Measurements from ENCODE around the gene OR1N1.
"Not testable (repeated sequence)": the region's sequence is repeated elsewhere in the genome, so short reads cannot be mapped to it uniquely, and the experiment has no call there.

OR1N1 gene

GRCh38 chr9:122536134-122536533, 9.0 kb upstream of the OR1N1 start:
- no peaks in the 10 kb centered on the region for H3K9me3 ChIP-seq (replicated peaks; ENCODE audit: insufficient read depth, low read length)
- no peaks in the 10 kb centered on the region for H4K20me1 ChIP-seq (ENCODE audit: insufficient read depth, low read length)
- H3K27me3 ChIP-seq (replicated peaks; ENCODE audit: insufficient read depth, low read length), result no peaks in the 10 kb centered on the region
- no peak for DNase-seq
- H3K9ac ChIP-seq (ENCODE audit: low read length), result no peak overlapping the region
- no peaks in the 10 kb centered on the region for H3F3A ChIP-seq (ENCODE audit: insufficient read depth, low read length)
- H2AFZ ChIP-seq (ENCODE audit: low read length), result no peak overlapping the region
- no peaks in the 10 kb centered on the region for H3K4me1 ChIP-seq (ENCODE audit: low read length)
- H3K4me2 ChIP-seq (ENCODE audit: low read depth, low read length), result no peak overlapping the region
- H3K27ac ChIP-seq (ENCODE audit: low read length), result no peak overlapping the region
- TF ChIP-seq EZH2phosphoT487 (IDR thresholded peaks at IDR 0.05; ENCODE audit: low read length) (no peak), CTCF (IDR thresholded peaks at IDR 0.05; ENCODE audit: low read length) (no peak), EZH2 (optimal IDR thresholded peaks at IDR 0.05; ENCODE audit: low read depth, low read length) (no peak)
- H3K9me2 ChIP-seq (replicated peaks; ENCODE audit: insufficient read depth, low read length), result no peaks in the 10 kb centered on the region
- no peak overlapping the region for H3K4me3 ChIP-seq (ENCODE audit: low read length)
- no peaks in the 10 kb centered on the region for H3K79me2 ChIP-seq (ENCODE audit: low read length)
- H3K36me3 ChIP-seq (replicated peaks; ENCODE audit: insufficient read depth, low read length), result no peaks in the 10 kb centered on the region

GRCh38 chr9:122531157-122531556, 4.1 kb upstream of the OR1N1 start:
- not testable (repeated sequence) for H3K9me3 ChIP-seq (replicated peaks; ENCODE audit: insufficient read depth, low read length); H3F3A ChIP-seq (ENCODE audit: insufficient read depth, low read length); H3K9ac ChIP-seq (ENCODE audit: low read length); H3K79me2 ChIP-seq (ENCODE audit: low read length); H3K4me3 ChIP-seq (ENCODE audit: low read length); DNase-seq; H2AFZ ChIP-seq (ENCODE audit: low read length); H3K27ac ChIP-seq (ENCODE audit: low read length); H3K9me2 ChIP-seq (replicated peaks; ENCODE audit: insufficient read depth, low read length); H4K20me1 ChIP-seq (ENCODE audit: insufficient read depth, low read length); H3K4me1 ChIP-seq (ENCODE audit: low read length); H3K36me3 ChIP-seq (replicated peaks; ENCODE audit: insufficient read depth, low read length); H3K27me3 ChIP-seq (replicated peaks; ENCODE audit: insufficient read depth, low read length); H3K4me2 ChIP-seq (ENCODE audit: low read depth, low read length)

- no peak for TF ChIP-seq EZH2 (optimal IDR thresholded peaks at IDR 0.05; ENCODE audit: low read depth, low read length)
- TF ChIP-seq EZH2phosphoT487 (IDR thresholded peaks at IDR 0.05; ENCODE audit: low read length), result no peak
- TF ChIP-seq CTCF (IDR thresholded peaks at IDR 0.05; ENCODE audit: low read length), result no peak
- Histone ChIP-seq H3K4me1 (ENCODE audit: low read length) (no peaks in the 10 kb centered on the region), H3K79me2 (ENCODE audit: low read length) (no peaks in the 10 kb centered on the region), H3K4me3 (ENCODE audit: low read length) (no peak overlapping the region), H3K4me2 (ENCODE audit: low read depth, low read length) (no peak overlapping the region), H3K9me3 (replicated peaks; ENCODE audit: insufficient read depth, low read length) (no peaks in the 10 kb centered on the region), H3K27ac (ENCODE audit: low read length) (no peak overlapping the region), H3K9ac (ENCODE audit: low read length) (no peak overlapping the region), H2AFZ (ENCODE audit: low read length) (no peak overlapping the region), H3K36me3 (replicated peaks; ENCODE audit: insufficient read depth, low read length) (no peaks in the 10 kb centered on the region), H3K9me2 (replicated peaks; ENCODE audit: insufficient read depth, low read length) (no peaks in the 10 kb centered on the region), H3K27me3 (replicated peaks; ENCODE audit: insufficient read depth, low read length) (no peaks in the 10 kb centered on the region), H3F3A (ENCODE audit: insufficient read depth, low read length) (no peaks in the 10 kb centered on the region), H4K20me1 (ENCODE audit: insufficient read depth, low read length) (no peaks in the 10 kb centered on the region)
- no peak for DNase-seq
Measured at GRCh38 chr9:122526602-122527001, 491 bp downstream of the OR1N1 start.

- DNase-seq, result no peak
- no peaks in the 10 kb centered on the region for H3F3A ChIP-seq (ENCODE audit: insufficient read depth, low read length)
Measured at GRCh38 chr9:122519376-122519775, 7.7 kb downstream of the OR1N1 start.

More at GRCh38 chr9:122519376-122519775, 7.7 kb downstream of the OR1N1 start:
- H2AFZ ChIP-seq (ENCODE audit: low read length), result no peak overlapping the region
- H3K9me2 ChIP-seq (replicated peaks; ENCODE audit: insufficient read depth, low read length), result no peaks in the 10 kb centered on the region
- no peak overlapping the region for H3K9ac ChIP-seq (ENCODE audit: low read length)
- no peaks in the 10 kb centered on the region for H4K20me1 ChIP-seq (ENCODE audit: insufficient read depth, low read length)
- no peak overlapping the region for H3K4me3 ChIP-seq (ENCODE audit: low read length)
- no peak overlapping the region for H3K27ac ChIP-seq (ENCODE audit: low read length)
- no peaks in the 10 kb centered on the region for H3K79me2 ChIP-seq (ENCODE audit: low read length)
- no peaks in the 10 kb centered on the region for H3K4me1 ChIP-seq (ENCODE audit: low read length)
- no peak overlapping the region for H3K4me2 ChIP-seq (ENCODE audit: low read depth, low read length)
- no peaks in the 10 kb centered on the region for H3K27me3 ChIP-seq (replicated peaks; ENCODE audit: insufficient read depth, low read length)
- no peaks in the 10 kb centered on the region for H3K36me3 ChIP-seq (replicated peaks; ENCODE audit: insufficient read depth, low read length)
- no peaks in the 10 kb centered on the region for H3K9me3 ChIP-seq (replicated peaks; ENCODE audit: insufficient read depth, low read length)
- TF ChIP-seq CTCF (IDR thresholded peaks at IDR 0.05; ENCODE audit: low read length), result no peak
- no peak for TF ChIP-seq EZH2 (optimal IDR thresholded peaks at IDR 0.05; ENCODE audit: low read depth, low read length)
- no peak for TF ChIP-seq EZH2phosphoT487 (IDR thresholded peaks at IDR 0.05; ENCODE audit: low read length)

All from MM.1S (cell line).